HG03066 (cell line): ENCODE measurements around the gene RUBCN.
"Not testable (repeated sequence)": the region's sequence is repeated elsewhere in the genome, so short reads cannot be mapped to it uniquely, and the experiment has no call there.

Source experiments
- ATAC-seq: cut with Tn5 transposase; IDR thresholded peaks from one replicate; pipeline ENCODE4 v1.9.1; 2021; ENCODE audit warnings: low read depth; ENCODE audit not compliant: unreplicated experiment

RUBCN gene

GRCh38 chr3:197736010-197736490, 654 bp downstream of the RUBCN start:
- ATAC-seq = no peak

- peak; percentile 28 for ATAC-seq
Observed at GRCh38 chr3:197734667-197735318, 1.9 kb downstream of the RUBCN start.

GRCh38 chr3:197733042-197733441, 3.7 kb downstream of the RUBCN start:
- ATAC-seq = no peak

- not testable (repeated sequence) for ATAC-seq
Observed at GRCh38 chr3:197731483-197731882, 5.2 kb downstream of the RUBCN start.

GRCh38 chr3:197730770-197731169, 5.9 kb downstream of the RUBCN start:
- not testable (repeated sequence) for ATAC-seq

- no peak for ATAC-seq
Observed at GRCh38 chr3:197730200-197730599, 6.5 kb downstream of the RUBCN start.

GRCh38 chr3:197728487-197728886, 8.2 kb downstream of the RUBCN start:
- ATAC-seq = no peak

- not testable (repeated sequence) for ATAC-seq
Observed at GRCh38 chr3:197727878-197728277, 8.8 kb downstream of the RUBCN start.

GRCh38 chr3:197722734-197723133, 14.0 kb downstream of the RUBCN start:
- ATAC-seq = no peak

GRCh38 chr3:197720694-197721093, 16.0 kb downstream of the RUBCN start:
- ATAC-seq = no peak

- no peak for ATAC-seq
Observed at GRCh38 chr3:197718891-197719290, 17.8 kb downstream of the RUBCN start.

- ATAC-seq = no peak
Observed at GRCh38 chr3:197714251-197714650, 22.5 kb downstream of the RUBCN start.

- no peak for ATAC-seq
Observed at GRCh38 chr3:197713477-197713822, 23.3 kb downstream of the RUBCN start.

GRCh38 chr3:197711973-197712707, 24.6 kb downstream of the RUBCN start:
- ATAC-seq = peak; percentile 89

GRCh38 chr3:197710965-197711364, 25.7 kb downstream of the RUBCN start:
- ATAC-seq = not testable (repeated sequence)

- no peak for ATAC-seq
Observed at GRCh38 chr3:197709135-197709534, 27.6 kb downstream of the RUBCN start.

GRCh38 chr3:197706658-197707057, 30.0 kb downstream of the RUBCN start:
- ATAC-seq = no peak

- no peak for ATAC-seq
Observed at GRCh38 chr3:197701841-197702240, 34.9 kb downstream of the RUBCN start.

- no peak for ATAC-seq
Observed at GRCh38 chr3:197700095-197700494, 36.6 kb downstream of the RUBCN start.

GRCh38 chr3:197697355-197697754, 39.3 kb downstream of the RUBCN start:
- no peak for ATAC-seq

- no peak for ATAC-seq
Observed at GRCh38 chr3:197694251-197694650, 42.5 kb downstream of the RUBCN start.

GRCh38 chr3:197692641-197693040, 44.1 kb downstream of the RUBCN start:
- ATAC-seq = no peak
